GM19240 (cell line): ENCODE results near the gene HECTD4.

Experiments used
- DNase-seq: peaks from one replicate; pipeline ENCODE4 v3.0.0; 2011; ENCODE audit warnings: low spot score; ENCODE audit not compliant: insufficient read length

HECTD4 gene

GRCh38 chr12:112325157-112325556 is 57.1 kb downstream of the HECTD4 start:
- DNase-seq: no peak

DNA sequence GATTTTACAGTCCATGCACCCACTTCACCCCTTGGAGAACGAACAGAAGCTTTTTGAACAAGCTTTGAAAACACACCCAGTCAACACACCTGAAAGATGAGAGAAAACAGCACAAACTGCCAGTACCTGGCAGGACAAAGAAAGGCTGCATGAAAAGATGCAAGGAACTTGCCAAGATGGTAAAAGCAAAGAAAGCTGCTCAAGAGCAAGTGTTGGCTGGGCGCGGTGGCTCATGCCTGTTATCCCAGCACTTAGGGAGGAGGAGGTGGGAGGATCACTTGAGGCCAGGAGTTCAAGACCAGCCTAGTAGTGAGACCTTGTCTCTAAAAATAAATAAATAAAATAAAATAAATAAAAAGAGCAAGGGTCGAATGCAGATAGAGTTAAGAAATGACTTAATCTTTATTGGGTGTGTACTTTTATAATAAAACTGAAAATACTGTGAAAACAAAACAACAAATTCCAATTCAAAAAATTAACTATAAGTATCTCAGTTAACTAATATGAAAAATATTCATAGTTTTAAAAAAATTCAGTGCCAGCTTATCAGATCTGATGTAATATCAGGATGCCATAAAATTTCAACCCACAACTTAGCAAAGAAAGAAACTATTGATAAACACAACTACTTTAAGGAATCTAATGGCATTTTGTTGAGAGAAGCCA is 59.2 kb downstream of the HECTD4 start:
- DNase-seq: no peak

- DNase-seq: no peak
Observed at GRCh38 chr12:112322441-112322840, 59.8 kb downstream of the HECTD4 start.

GRCh38 chr12:112321245-112321644 is 61.0 kb downstream of the HECTD4 start:
- DNase-seq: no peak

- no peak for DNase-seq
Observed at GRCh38 chr12:112319395-112319794, 62.8 kb downstream of the HECTD4 start.

- DNase-seq: no peak
Observed at GRCh38 chr12:112317481-112317880, 64.8 kb downstream of the HECTD4 start.

DNA sequence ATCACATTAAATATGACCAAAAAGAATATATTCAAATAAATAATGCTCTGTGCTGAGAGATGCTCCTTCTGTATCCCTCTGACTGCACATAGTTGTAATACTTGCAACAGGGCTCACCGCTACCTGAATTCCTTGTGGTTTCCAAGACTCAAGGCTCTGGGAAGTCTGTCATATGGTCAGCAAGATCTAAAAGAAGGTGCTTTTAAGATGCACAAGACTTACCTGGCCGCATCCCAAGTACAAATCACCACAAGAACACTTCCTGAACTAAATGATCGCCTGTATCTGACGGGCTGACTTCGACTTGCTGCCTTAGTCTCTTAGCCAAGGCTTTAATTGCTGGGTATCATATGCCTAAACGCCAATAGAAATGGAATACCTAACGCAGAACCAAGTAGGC is 67.2 kb downstream of the HECTD4 start:
- no peak for DNase-seq

- no peak for DNase-seq
Observed at GRCh38 chr12:112309797-112310196, 72.4 kb downstream of the HECTD4 start.

DNA sequence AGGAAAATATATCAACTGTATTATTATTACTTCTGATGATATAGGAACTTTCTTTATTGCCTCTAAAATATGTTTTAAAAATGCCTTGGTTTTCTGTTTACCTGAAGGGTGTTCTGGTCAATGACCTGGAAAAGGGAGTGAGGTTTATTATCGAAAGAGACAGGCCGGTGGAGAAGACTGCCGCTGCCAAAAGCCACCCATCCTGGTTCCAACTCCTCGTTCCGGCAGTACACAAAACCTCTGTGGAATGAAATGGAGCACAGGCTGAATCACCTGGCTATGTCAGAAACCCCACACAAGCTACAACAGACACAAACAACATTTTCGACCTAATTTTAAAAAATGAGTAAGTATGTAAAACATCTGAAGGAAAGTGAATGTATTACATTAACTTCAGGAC is 73.6 kb downstream of the HECTD4 start:
- no peak for DNase-seq

- DNase-seq: no peak
Observed at GRCh38 chr12:112308161-112308560, 74.1 kb downstream of the HECTD4 start.

DNA sequence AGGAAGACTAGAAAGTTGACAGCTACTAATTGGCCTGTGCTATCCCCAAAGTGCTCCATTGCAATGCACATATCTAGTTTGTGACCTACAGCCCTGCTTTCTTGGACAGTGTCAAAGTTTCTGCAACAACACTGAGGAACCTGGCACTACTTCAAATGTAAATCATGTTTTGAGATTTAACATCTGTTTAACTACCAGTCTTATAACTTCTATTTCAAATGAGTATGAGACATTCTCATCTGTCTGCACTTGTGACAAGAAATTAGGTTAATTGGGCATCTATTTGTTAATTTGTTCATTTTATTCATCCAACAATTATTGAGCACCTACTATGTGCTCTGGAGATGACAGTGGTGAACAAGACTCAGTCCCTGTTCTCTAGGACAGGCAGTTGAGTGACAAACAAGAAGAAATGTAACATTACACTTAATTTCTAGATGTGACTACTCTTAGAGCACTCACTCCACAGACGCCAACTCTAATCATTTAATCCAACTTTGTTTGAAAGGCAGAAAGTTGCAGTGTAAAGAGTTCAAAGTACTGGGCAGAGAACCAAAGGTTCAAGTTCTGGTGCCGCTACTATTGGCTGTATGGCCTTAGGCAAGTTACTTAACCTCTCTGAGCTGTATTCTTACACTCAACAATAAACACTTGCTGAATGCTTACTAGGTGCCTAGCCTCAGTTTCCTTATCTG is 74.8 kb downstream of the HECTD4 start:
- DNase-seq: no peak

DNA sequence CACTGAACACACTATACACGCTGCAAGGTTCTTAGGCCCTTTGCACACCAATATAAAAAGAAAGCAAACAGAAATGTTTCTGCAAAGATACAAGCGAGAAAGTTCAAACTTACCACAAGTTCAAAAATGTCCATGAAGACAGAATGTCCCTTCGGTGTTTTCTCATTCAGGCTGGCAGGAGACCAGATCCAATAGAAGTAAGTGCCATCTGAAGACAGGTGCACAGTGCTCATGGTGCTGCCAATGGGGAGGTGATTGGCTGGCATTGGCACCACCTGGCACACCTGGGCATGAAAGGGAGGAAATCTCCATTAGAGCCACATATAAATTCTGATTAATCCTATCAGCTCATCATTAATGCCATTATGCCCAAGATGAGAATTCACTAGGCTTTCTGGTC is 76.3 kb downstream of the HECTD4 start:
- no peak for DNase-seq

DNA sequence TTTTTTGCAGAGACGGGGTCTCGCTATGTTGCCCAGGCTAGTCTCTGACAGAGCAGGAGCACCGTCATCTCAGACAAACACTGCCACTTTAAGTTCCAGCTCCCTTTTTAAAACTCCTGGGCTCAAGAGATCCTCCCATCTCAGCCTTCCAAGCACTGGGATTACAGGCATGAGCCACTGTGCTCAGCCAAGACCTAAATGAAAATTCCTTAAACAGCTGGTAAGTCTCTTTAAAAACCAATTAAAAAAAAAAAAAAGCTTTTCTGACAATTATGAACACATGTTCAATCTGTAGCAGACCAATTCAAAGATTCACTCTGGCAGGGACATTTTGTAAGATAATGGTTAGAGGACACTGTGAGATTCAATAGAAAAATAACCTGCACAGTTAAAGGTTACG is 77.8 kb downstream of the HECTD4 start:
- no peak for DNase-seq

DNA sequence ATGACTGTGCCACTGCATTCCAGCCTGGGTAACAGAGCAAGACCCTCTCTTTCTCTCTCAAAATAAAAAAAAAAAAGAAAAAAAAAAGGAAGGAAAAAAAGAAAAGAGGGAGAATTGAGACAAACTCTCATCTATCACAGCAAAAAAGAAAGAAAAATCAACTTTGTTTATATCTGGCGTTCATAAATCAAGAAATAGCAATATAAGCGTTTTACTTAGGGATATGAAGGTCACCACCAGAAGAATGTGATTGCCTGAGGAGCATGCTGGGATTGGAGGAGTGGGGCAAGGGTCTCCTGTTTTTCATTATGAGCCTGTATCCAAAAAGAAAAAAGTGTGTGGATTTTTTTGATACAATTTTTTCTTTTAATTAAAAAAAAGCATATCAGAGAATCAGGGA is 78.4 kb downstream of the HECTD4 start:
- DNase-seq: no peak

- peak; percentile 62 for DNase-seq
Observed at GRCh38 chr12:112303004-112303403, 79.2 kb downstream of the HECTD4 start.

DNA sequence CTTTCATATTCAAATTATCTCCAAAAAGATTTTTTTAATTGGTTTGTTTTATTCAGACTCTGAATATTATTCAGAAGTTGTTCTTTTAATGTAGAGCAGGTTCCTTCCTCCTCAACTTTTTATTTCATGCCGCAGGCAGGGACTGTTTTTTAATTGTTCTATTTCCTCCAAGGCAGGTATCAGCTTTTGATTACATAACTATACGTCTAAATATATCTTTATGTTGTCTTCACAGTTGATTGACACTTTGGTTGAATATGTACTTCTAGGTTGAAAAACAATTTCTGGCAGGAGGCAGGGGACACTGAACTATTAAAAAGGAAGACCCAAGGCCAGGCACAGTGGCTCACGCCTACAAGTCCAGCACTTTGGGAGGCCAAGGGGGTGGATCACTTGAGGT is 82.5 kb downstream of the HECTD4 start:
- DNase-seq: no peak

DNA sequence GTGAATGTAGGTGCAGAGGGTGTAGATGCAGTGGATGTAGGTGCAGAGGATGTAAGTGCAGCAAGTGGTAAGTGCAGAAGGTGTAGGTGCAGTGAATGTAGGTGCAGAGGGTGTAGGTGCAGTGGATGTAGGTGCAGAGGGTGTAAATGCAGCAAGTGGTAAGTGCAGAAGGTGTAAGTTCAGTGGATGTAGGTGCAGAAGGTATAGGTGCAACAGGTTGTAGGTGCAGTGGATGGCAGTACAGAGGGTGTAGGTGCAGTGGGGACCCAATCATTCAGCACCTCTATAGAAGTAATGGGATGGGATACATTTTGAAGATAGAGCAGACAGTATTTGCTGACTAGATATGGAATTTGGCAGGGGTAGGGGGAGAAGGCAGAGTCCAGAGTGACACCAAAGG is 85.0 kb downstream of the HECTD4 start:
- no peak for DNase-seq

DNA sequence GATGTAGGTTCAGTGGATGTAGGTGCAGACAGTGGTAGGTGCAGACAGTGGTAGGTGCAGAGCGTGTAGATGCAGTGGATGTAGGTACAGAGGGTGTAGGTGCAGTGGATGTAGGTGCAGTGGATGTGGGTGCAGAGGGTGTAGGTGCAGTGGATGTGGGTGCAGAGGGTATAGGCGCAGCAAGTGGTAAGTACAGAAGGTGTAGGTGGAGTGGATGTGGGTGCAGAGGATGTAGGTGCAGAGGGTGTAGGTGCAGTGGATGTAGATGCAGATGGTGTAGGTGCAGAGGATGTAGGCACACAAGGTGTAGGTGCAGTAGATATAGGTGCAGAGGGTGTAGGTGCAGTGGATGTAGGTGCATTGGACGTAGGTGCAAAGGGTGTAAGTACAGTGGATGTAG is 86.0 kb downstream of the HECTD4 start:
- DNase-seq: no peak

- no peak for DNase-seq
Observed at GRCh38 chr12:112294793-112295192, 87.4 kb downstream of the HECTD4 start.

GRCh38 chr12:112288638-112289037 is 93.6 kb downstream of the HECTD4 start:
- DNase-seq: no peak

DNA sequence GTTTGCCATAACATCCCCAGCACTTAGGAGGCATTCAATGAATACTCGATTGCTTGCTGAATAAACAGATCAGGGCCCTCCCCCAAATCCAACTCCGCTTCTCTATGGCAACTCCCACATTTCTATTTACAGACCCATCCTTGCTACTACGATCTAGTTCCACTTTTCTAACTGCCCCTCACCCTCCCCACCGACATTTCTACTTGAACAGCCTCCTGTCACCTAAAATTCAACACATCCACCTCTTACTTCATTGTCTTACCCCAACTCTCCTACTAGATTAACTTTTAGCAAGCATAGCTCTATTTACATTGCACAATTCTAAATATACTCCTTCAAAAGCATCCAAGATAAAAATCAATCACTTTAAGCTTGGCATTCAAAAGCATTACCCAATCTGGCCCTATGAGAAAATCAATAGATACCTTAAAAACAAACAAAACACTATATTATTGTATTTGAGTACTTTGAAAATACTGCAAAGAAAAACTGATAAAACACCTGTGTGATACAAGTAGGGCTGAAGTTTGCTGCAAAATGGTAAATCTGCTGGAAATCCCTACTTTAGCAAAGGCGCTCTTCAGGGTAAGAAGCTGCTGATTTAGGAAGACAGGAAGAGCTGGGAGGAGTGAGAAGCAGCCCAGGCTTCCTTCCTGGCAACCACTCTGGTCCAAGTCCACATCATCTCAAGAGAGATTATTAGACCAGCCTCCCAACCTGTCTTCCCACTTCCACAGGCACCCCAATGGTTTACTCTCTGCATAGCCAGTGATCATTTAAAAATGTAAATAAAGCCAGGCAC is 96.4 kb downstream of the HECTD4 start:
- no peak for DNase-seq

DNA sequence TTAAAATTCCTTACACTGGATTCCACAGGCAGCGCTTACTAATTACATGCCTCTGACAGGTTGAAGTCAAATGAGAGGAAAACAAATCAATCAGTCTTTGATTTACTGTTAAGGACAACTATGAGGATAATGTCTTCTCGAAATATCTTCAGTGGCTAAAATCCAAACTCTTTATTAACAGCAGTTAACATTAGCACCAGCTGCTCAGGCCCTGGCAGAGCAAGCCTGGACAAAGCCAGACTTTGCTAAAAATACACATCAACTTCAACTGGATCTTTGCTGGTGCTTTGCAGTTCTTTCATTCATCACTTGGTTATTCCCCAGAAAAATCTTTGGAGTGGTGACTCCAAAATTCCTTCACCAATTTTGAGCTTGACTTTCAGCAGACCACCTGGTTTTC is 98.7 kb downstream of the HECTD4 start:
- no peak for DNase-seq
